SK-N-SH treated with all-trans-retinoic acid at 6 μM for 48 hours (cell line): ENCODE results near the gene ACR.

Source experiments
- ATAC-seq: fragments of 200-7000 bp; cut with Tn5 transposase; 3 replicates; pipeline ENCODE4 v1.9.1; 2020; ENCODE audit warnings: mild to moderate bottlenecking, moderate library complexity
- BACH2 ChIP-seq: fragments of 250-450 bp; sonication (Bioruptor Pico); IDR thresholded peaks from 2 replicates; pipeline ENCODE4 v1.9.0; 2021; ENCODE audit warnings: mild to moderate bottlenecking, borderline replicate concordance
- CSDC2 ChIP-seq: fragments of 250-450 bp; sonication (Bioruptor Pico); IDR thresholded peaks from 2 replicates; pipeline ENCODE4 v1.5.0; 2020; ENCODE audit warnings: mild to moderate bottlenecking, moderate library complexity
- ESRRG ChIP-seq: fragments of 250-450 bp; sonication (Bioruptor Pico); IDR thresholded peaks from 2 replicates; pipeline ENCODE4 v1.6.1; 2021; ENCODE audit warnings: mild to moderate bottlenecking
- GLIS3 ChIP-seq: fragments of 250-450 bp; sonication (Bioruptor Pico); IDR thresholded peaks from 2 replicates; pipeline ENCODE4 v1.5.0; 2020; ENCODE audit warnings: mild to moderate bottlenecking, moderate library complexity
- ISL1 ChIP-seq: fragments of 250-450 bp; sonication (Bioruptor Pico); IDR thresholded peaks from 2 replicates; pipeline ENCODE4 v2.1.2; 2022; ENCODE audit warnings: mild to moderate bottlenecking, moderate library complexity
- OSR1 ChIP-seq: fragments of 250-450 bp; sonication (Bioruptor Pico); IDR thresholded peaks from 2 replicates; pipeline ENCODE4 v1.8.0; 2022; ENCODE audit warnings: moderate library complexity, mild to moderate bottlenecking, inconsistent platforms
- PPARA ChIP-seq: fragments of 250-450 bp; sonication (Bioruptor Pico); IDR thresholded peaks from 2 replicates; pipeline ENCODE4 v1.5.0; 2020; ENCODE audit warnings: mild to moderate bottlenecking, borderline replicate concordance
- RARB ChIP-seq: fragments of 250-450 bp; sonication (Bioruptor Pico); IDR thresholded peaks from 2 replicates; pipeline ENCODE4 v1.8.0; 2021; ENCODE audit warnings: mild to moderate bottlenecking, moderate library complexity
- SNAI2 ChIP-seq: fragments of 250-450 bp; sonication (Bioruptor Pico); IDR thresholded peaks from 2 replicates; pipeline ENCODE4 v1.5.0; 2020; ENCODE audit warnings: mild to moderate bottlenecking, moderate library complexity
- TCF4 ChIP-seq: fragments of 250-450 bp; sonication (Bioruptor Pico); IDR thresholded peaks from 2 replicates; pipeline ENCODE4 v1.8.0; 2021; ENCODE audit warnings: mild to moderate bottlenecking, moderate library complexity, borderline replicate concordance
- ZC3H10 ChIP-seq: fragments of 250-450 bp; sonication (Bioruptor Pico); IDR thresholded peaks from 2 replicates; pipeline ENCODE4 v1.5.1; 2021; ENCODE audit warnings: mild to moderate bottlenecking, moderate library complexity
- ZFP3 ChIP-seq: fragments of 250-450 bp; sonication (Bioruptor Pico); IDR thresholded peaks from 2 replicates; pipeline ENCODE4 v1.5.0; 2020; ENCODE audit warnings: mild to moderate bottlenecking, moderate library complexity
- ZFP30 ChIP-seq: fragments of 450-650 bp; formaldehyde crosslinking; IDR thresholded peaks from 2 replicates; pipeline ENCODE4 v1.5.0; 2022; ENCODE audit warnings: mild to moderate bottlenecking, moderate library complexity
- ZNF565 ChIP-seq: fragments of 450-650 bp; formaldehyde crosslinking; conservative IDR thresholded peaks from 2 replicates; pipeline ENCODE4 v1.5.0; 2020; ENCODE audit warnings: low read depth, mild to moderate bottlenecking, moderate library complexity
- ZNF8 ChIP-seq: fragments of 450-650 bp; formaldehyde crosslinking; IDR thresholded peaks from 2 replicates; pipeline ENCODE4 v1.5.0; 2020; ENCODE audit warnings: mild to moderate bottlenecking, moderate library complexity
- TF ChIP-seq, protein P1 (sequence below): fragments of 250-450 bp; sonication (Bioruptor Pico); IDR thresholded peaks from 2 replicates; pipeline ENCODE4 v1.8.0; 2021; ENCODE audit warnings: low read depth, mild to moderate bottlenecking, moderate library complexity, borderline replicate concordance
- TF ChIP-seq, protein P2 (sequence below): fragments of 250-450 bp; sonication (Bioruptor Pico); IDR thresholded peaks from 2 replicates; pipeline ENCODE4 v1.5.1; 2020; ENCODE audit warnings: low read depth, mild to moderate bottlenecking, moderate library complexity
- TF ChIP-seq, protein P3 (sequence below): fragments of 250-450 bp; sonication (Bioruptor Pico); IDR thresholded peaks from 2 replicates; pipeline ENCODE4 v1.8.0; 2020; ENCODE audit warnings: mild to moderate bottlenecking, moderate library complexity, borderline replicate concordance

Gene ACR

DNA sequence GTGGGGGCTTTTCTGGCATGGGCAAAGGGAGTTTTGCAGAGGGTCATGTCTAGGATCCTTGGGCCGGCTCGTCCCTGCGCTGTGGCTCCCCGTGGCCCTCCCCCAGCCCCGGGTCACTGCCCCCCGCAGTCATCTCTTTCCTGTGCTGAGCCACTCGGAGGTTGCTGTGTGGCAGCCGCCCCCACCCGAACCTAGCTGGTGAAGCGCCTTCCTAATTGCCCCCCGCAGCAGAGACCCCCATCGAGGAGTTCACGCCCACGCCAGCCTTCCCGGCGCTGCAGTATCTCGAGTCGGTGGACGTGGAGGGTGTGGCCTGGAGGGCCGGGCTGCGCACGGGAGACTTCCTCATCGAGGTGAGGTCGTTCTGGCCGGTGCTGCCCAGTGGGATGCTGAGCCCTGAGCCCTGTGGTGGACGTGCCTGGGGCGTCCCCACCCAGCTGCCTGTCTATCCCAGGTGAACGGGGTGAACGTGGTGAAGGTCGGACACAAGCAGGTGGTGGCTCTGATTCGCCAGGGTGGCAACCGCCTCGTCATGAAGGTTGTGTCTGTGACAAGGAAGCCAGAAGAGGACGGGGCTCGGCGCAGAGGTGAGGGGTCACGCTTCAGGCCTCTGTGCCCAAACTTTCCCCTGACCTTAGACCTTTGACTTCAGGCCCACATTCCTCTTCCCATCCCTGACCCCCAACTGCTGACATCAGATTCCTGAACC, 33.3 kb upstream of the ACR start:
- TF ChIP-seq BACH2 (no peak), ZFP3 (CRISPR knock-in tag) (no peak), ESRRG (CRISPR knock-in tag) (no peak), ZC3H10 (CRISPR knock-in tag) (no peak), ISL1 (no peak), RARB (CRISPR knock-in tag) (no peak), CSDC2 (no peak)
- TF ChIP-seq, protein P1, sequence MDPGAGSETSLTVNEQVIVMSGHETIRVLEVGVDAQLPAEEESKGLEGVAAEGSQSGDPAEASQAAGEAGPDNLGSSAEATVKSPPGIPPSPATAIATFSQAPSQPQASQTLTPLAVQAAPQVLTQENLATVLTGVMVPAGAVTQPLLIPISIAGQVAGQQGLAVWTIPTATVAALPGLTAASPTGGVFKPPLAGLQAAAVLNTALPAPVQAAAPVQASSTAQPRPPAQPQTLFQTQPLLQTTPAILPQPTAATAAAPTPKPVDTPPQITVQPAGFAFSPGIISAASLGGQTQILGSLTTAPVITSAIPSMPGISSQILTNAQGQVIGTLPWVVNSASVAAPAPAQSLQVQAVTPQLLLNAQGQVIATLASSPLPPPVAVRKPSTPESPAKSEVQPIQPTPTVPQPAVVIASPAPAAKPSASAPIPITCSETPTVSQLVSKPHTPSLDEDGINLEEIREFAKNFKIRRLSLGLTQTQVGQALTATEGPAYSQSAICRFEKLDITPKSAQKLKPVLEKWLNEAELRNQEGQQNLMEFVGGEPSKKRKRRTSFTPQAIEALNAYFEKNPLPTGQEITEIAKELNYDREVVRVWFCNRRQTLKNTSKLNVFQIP (CRISPR knock-in tag): no peak
- ATAC-seq: no peak

DNA sequence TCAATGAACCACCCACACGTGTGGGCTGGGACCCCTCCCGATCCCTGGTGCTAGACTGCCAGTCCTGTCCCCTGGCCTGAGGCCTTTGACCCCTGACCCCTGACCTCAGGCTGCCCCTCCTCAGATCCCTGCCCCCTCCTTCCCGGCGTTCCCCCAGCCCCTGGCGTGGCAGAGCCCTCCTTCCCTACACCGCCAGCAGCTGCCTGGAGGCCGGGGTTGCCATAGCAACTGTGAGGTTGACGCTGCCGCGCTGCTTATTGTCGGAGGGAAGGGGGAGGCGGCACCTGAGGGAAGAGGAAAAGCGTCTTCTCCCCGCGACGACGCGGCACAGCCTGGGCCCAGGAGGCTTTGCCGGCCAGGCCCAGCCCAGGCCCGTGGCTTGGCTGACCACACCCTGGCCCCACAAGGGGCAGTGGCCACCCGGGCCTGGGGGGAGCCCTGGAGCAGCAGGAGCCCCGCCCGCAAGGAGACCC, 32.7 kb upstream of the ACR start:
- TF ChIP-seq, protein P2, sequence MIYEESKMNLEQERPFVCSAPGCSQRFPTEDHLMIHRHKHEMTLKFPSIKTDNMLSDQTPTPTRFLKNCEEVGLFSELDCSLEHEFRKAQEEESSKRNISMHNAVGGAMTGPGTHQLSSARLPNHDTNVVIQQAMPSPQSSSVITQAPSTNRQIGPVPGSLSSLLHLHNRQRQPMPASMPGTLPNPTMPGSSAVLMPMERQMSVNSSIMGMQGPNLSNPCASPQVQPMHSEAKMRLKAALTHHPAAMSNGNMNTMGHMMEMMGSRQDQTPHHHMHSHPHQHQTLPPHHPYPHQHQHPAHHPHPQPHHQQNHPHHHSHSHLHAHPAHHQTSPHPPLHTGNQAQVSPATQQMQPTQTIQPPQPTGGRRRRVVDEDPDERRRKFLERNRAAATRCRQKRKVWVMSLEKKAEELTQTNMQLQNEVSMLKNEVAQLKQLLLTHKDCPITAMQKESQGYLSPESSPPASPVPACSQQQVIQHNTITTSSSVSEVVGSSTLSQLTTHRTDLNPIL (CRISPR knock-in tag): no peak
- no peak for TF ChIP-seq ZFP30 (CRISPR knock-in tag)
- TF ChIP-seq, protein P1 (CRISPR knock-in tag): no peak
- ATAC-seq: peak; percentile 37; the same call in 2 of the 3 replicates

DNA sequence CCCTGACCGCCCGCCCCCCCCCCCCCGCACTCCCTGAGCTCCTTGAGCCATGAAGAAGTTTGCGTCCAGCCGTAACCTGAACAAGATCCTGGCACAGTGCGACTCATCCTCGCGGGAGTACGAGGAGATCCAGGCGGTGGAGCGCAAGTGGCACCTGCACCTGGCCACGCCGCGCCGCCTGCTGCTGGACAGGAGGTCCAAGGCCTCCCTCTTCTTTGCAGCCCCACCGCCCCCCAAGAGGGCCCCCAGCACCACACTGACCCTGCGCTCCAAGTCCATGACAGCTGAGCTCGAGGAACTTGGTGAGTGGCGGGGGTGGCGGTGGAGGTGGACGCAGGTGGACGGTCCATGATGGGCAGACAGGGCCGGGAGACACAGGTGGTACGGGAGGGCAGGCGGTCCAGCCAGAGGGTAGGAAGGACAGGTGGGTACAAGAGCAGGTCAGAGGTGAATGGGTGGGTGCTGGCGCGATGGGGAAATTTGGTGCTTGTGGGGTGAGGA, 32.1 kb upstream of the ACR start:
- no peak for TF ChIP-seq ZC3H10 (CRISPR knock-in tag)
- no peak for TF ChIP-seq GLIS3 (CRISPR knock-in tag)
- TF ChIP-seq ZFP30 (CRISPR knock-in tag): no peak
- TF ChIP-seq, protein P1 (CRISPR knock-in tag): no peak
- TF ChIP-seq PPARA (CRISPR knock-in tag): no peak
- TF ChIP-seq ZNF565 (CRISPR knock-in tag): no peak
- TF ChIP-seq TCF4 (CRISPR knock-in tag): no peak
- TF ChIP-seq, protein P3, sequence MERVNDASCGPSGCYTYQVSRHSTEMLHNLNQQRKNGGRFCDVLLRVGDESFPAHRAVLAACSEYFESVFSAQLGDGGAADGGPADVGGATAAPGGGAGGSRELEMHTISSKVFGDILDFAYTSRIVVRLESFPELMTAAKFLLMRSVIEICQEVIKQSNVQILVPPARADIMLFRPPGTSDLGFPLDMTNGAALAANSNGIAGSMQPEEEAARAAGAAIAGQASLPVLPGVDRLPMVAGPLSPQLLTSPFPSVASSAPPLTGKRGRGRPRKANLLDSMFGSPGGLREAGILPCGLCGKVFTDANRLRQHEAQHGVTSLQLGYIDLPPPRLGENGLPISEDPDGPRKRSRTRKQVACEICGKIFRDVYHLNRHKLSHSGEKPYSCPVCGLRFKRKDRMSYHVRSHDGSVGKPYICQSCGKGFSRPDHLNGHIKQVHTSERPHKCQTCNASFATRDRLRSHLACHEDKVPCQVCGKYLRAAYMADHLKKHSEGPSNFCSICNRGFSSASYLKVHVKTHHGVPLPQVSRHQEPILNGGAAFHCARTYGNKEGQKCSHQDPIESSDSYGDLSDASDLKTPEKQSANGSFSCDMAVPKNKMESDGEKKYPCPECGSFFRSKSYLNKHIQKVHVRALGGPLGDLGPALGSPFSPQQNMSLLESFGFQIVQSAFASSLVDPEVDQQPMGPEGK (CRISPR knock-in tag): no peak
- no peak for TF ChIP-seq ISL1
- TF ChIP-seq, protein P2 (CRISPR knock-in tag): no peak
- TF ChIP-seq SNAI2 (CRISPR knock-in tag): no peak
- ATAC-seq: no peak

DNA sequence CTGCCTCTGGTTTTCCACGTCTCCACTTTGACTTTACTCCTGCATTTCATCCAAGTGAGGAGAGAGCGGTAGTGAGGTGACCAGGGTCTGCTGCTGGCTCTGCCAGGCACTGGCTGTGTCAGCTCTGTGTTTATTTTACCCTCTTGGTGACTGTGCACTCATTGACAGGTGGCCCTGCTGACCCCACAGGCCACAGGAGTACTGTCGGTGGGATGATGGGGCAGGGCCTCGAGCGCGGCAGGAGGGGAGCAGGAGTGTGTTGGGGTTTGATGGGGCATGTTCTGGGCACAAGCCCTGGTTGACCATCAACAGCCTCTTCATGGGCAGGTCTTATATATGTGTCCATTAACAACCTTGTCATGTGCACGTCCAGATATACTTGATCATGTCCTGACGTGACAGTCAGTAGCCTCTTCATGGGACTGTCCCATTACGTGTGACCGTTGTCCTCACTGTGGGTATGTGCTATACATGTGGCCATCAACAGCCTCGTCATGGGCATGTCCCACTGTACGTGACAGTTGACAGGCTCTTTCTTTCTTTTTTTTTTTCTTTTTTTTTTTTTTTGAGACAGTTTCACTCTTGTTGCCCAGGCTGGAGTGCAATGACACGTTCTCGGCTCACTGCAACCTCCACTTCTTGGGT, 31.4 kb upstream of the ACR start:
- TF ChIP-seq ZNF8 (CRISPR knock-in tag): no peak
- no peak for TF ChIP-seq GLIS3 (CRISPR knock-in tag)
- no peak for TF ChIP-seq CSDC2
- no peak for TF ChIP-seq SNAI2 (CRISPR knock-in tag)
- no peak for TF ChIP-seq ESRRG (CRISPR knock-in tag)
- no peak for TF ChIP-seq ISL1
- TF ChIP-seq, protein P3 (CRISPR knock-in tag): no peak
- no peak for TF ChIP-seq OSR1 (CRISPR knock-in tag)
- TF ChIP-seq ZC3H10 (CRISPR knock-in tag): no peak
- no peak for TF ChIP-seq RARB (CRISPR knock-in tag)
- TF ChIP-seq, all 23 proteins: peak for 0
- no peak for ATAC-seq
